Chondrocyte (in vitro differentiated cells): ENCODE data around the gene DOK7. TPM values are rescaled to one million over a fixed set of nuclear protein-coding genes. Genes with fewer than 3 reads are reported as not detected.

Experiments used
- DNase-seq: peaks from one replicate; pipeline ENCODE4 v3.0.0; 2021; ENCODE audit warnings: mixed read lengths, low spot score
- H3K27ac Mint-ChIP-seq: one replicate; pipeline ENCODE4 v1.8.0; 2021; ENCODE audit warnings: mild to moderate bottlenecking, moderate library complexity, mixed read lengths; ENCODE audit not compliant: unreplicated experiment
- H3K27me3 Mint-ChIP-seq: 2 replicates; pipeline ENCODE4 v1.8.0; 2021; ENCODE audit warnings: low read depth, mixed read lengths
- H3K36me3 Mint-ChIP-seq: 2 replicates; pipeline ENCODE4 v1.8.0; 2021; ENCODE audit warnings: low read depth, mixed read lengths
- H3K4me1 Mint-ChIP-seq: 2 replicates; pipeline ENCODE4 v1.8.0; 2021; ENCODE audit warnings: low read depth, mild to moderate bottlenecking, mixed read lengths
- H3K4me3 Mint-ChIP-seq: one replicate; pipeline ENCODE4 v1.8.0; 2021; ENCODE audit warnings: mild to moderate bottlenecking, moderate library complexity, mixed read lengths; ENCODE audit not compliant: unreplicated experiment
- H3K9me3 Mint-ChIP-seq: 2 replicates; pipeline ENCODE4 v1.8.0; 2021; ENCODE audit warnings: low read depth, mixed read lengths
- CTCF ChIP-seq: fragments of 200-600 bp; sonication (generic); IDR thresholded peaks from 2 replicates; pipeline ENCODE4 v1.5.0; 2021; ENCODE audit warnings: antibody characterized with exemption, mild to moderate bottlenecking, moderate library complexity
- total RNA-seq: library from RNA; stranded (reverse); gene quantifications from 3 replicates; pipeline ENCODE4 v1.2.1, GENCODE V29; 2021

DOK7 gene
- total RNA-seq, 1 donor from 2014 or later = 0.37 TPM

DNA sequence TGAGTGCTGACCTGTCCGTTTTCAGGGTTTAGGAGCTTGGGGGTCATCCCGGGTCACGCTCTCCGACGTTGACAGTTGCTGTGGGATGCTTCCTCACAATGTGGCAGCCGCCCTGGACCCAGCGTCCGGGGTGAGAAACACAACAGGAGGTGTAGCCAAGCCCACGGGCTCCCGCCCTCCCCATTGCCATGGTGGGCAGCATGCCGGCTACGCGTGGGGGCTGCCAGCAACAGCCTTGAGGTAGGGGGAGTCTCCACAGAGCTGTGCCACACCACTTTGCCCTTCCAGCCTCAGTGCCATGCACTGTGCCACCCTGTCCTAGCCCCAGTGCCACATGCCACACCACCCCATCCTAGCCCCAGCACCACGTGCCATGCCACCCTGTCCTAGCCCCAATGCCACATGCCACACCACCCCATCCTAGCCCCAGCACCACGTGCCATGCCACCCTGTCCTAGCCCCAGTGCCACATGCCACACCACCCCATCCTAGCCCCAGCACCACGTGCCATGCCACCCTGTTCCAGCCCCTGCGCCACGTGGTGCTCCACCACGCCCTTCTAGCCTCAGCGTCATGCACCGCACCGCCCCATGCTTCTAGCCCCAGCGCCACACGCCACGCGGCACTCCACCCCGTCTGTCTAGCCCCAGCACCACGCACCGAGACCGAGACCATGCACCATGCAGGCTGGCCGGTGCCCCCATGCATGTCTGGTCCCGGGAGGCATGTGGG, 29.8 kb upstream of the DOK7 start:
- Mint-ChIP-seq H3K9me3 (no peaks in the 10 kb centered on the region), H3K4me3 (no peak overlapping the region), H3K27me3 (no peaks in the 10 kb centered on the region), H3K36me3 (peaks cover 4% of the 10 kb centered on the region), H3K27ac (no peak overlapping the region), H3K4me1 (peaks cover 6% of the 10 kb centered on the region)
- no peak for TF ChIP-seq CTCF
- DNase-seq = no peak

GRCh38 chr4:3434881-3435685, 28.0 kb upstream of the DOK7 start:
- Mint-ChIP-seq H3K4me3 (no peak overlapping the region), H3K36me3 (peaks cover 2% of the 10 kb centered on the region), H3K27me3 (no peaks in the 10 kb centered on the region), H3K27ac (no peak overlapping the region), H3K4me1 (peaks cover 6% of the 10 kb centered on the region), H3K9me3 (no peaks in the 10 kb centered on the region)
- peak; percentile 40 for TF ChIP-seq CTCF
- DNase-seq = no peak

GRCh38 chr4:3435686-3435956, 27.5 kb upstream of the DOK7 start:
- H3K36me3 Mint-ChIP-seq = peaks cover 2% of the 10 kb centered on the region
- H3K27me3 Mint-ChIP-seq = no peaks in the 10 kb centered on the region
- H3K9me3 Mint-ChIP-seq = no peaks in the 10 kb centered on the region
- no peak overlapping the region for H3K4me3 Mint-ChIP-seq
- no peak for TF ChIP-seq CTCF
- no peak overlapping the region for H3K27ac Mint-ChIP-seq
- no peak for DNase-seq
- peaks cover 6% of the 10 kb centered on the region for H3K4me1 Mint-ChIP-seq

DNA sequence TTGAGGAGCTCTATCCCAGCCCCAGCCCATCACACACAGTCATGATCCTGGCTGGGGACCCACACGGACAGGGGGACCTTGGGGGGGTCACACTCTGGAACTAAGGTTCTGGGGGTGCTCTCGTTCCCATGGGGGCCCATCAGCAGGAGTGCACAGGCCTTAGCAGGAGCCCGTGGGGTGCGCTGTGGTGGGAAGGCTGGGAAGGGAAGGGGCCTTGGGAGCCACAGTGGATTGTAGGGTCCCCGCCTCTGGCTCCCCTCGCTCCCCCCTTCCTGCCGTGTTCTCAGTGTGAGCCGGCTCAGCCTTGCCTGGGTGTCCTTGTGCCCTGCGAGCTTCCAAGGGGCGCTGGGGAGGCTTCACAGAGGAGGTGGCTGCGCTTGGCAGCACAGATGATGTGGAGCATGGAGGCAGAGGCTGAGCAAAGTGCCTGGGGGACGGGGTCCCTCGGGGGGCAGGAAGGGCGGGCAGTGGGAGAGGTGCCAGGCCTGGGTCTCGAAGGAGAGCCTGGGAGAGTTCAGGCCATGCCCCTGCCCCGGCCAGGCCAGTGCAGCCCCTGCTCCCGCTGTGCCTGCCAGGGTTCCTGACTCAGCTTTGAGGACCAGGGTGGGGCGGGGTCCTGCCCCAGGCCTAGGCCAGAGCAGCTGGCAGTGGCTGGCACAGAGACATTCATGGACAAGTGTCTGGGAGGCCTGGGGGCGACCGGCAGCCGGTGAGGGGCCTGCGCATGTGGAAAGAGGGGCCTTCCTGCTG, 26.9 kb upstream of the DOK7 start:
- no peak for TF ChIP-seq CTCF
- peak overlapping the region; percentile 36 for H3K27ac Mint-ChIP-seq
- H3K4me3 Mint-ChIP-seq = no peak overlapping the region
- H3K9me3 Mint-ChIP-seq = no peaks in the 10 kb centered on the region
- peaks cover 6% of the 10 kb centered on the region for H3K4me1 Mint-ChIP-seq
- H3K36me3 Mint-ChIP-seq = peaks cover 1% of the 10 kb centered on the region
- DNase-seq = no peak
- H3K27me3 Mint-ChIP-seq = no peaks in the 10 kb centered on the region
